Measurements from ENCODE around the gene NCMAP. TPM values are rescaled to one million over a fixed set of nuclear protein-coding genes. Genes with fewer than 3 reads are reported as not detected.

The NCMAP gene
- total RNA-seq, 1 donor from 2014 or later: 9.2 TPM

DNA sequence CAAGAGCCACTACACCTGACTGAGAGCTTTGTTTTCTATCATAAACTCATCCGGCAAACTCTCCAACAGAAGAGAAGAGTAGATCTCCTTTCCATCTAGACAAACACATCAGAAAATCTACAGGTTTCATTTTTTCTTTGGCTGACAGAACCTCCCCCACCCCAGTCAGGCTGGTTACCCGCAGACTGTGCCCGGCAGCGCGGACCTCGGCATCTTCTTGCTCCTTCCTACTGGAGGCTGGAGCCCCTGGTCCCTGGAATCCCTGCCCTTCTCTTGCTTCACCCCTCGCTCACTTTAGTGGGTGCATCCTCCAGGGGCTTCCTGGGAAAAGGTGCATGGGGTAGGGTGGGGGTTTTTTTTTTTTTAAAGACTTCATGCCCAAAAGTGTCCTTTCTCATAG, 23.0 kb downstream of the NCMAP start:
- Histone ChIP-seq H3K9me3 (no peaks in the 10 kb centered on the region), H3K36me3 (no peaks in the 10 kb centered on the region), H3K4me3 (no peak overlapping the region), H3K4me1 (no peaks in the 10 kb centered on the region), H3K27me3 (ENCODE audit: low read depth) (no peaks in the 10 kb centered on the region), H3K27ac (no peak overlapping the region)
- no peak for TF ChIP-seq CTCF (IDR thresholded peaks at IDR 0.05)
- intact Hi-C loops (cut with DNase I): no loop called here
- ATAC-seq (no peak), DNase-seq (no peak)

DNA sequence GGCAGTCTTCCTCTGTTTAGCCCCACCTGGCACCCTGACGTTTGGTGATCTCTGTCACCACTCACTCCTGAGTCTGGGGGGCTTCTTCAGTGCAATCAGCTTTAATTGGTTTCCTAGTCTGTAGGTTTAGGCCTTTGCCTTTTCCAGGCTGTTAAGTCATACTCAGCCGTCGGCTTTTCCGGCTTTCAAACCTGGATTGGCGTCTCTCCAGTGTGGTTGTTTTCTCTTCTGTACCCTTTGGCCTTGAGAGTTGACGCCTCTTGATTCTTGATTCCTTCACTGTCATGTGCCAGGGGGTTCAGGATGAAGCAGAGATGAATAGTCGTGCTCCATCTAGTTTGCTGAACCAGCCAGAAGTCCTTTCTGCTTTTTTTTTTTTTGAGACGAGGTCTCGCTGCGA, 24.9 kb downstream of the NCMAP start:
- H3K36me3 ChIP-seq: no peaks in the 10 kb centered on the region
- no peaks in the 10 kb centered on the region for H3K9me3 ChIP-seq
- no peak overlapping the region for H3K27ac ChIP-seq
- DNase-seq (no peak), ATAC-seq (no peak)
- H3K4me1 ChIP-seq: no peaks in the 10 kb centered on the region
- TF ChIP-seq CTCF (IDR thresholded peaks at IDR 0.05): no peak
- intact Hi-C loops (cut with DNase I): no loop called here
- no peak overlapping the region for H3K4me3 ChIP-seq
- H3K27me3 ChIP-seq (ENCODE audit: low read depth): no peaks in the 10 kb centered on the region

- H3K4me3 ChIP-seq: no peak overlapping the region
- H3K27ac ChIP-seq: no peak overlapping the region
- TF ChIP-seq CTCF (IDR thresholded peaks at IDR 0.05): no peak
- DNase-seq (no peak), ATAC-seq (peak; percentile 39 to 66)
- peaks cover 4% of the 10 kb centered on the region for H3K4me1 ChIP-seq
- H3K36me3 ChIP-seq: no peaks in the 10 kb centered on the region
- intact Hi-C loops (cut with DNase I): no loop called here
- no peaks in the 10 kb centered on the region for H3K27me3 ChIP-seq (ENCODE audit: low read depth)
- H3K9me3 ChIP-seq: no peaks in the 10 kb centered on the region
Measured at GRCh38 chr1:24584171-24584647, 28.3 kb downstream of the NCMAP start.

GRCh38 chr1:24586119-24586518, 30.2 kb downstream of the NCMAP start:
- Histone ChIP-seq H3K9me3 (no peaks in the 10 kb centered on the region), H3K27me3 (ENCODE audit: low read depth) (no peaks in the 10 kb centered on the region), H3K4me3 (no peak overlapping the region), H3K27ac (no peak overlapping the region), H3K4me1 (peaks cover 4% of the 10 kb centered on the region), H3K36me3 (no peaks in the 10 kb centered on the region)
- intact Hi-C loops (cut with DNase I): no loop called here
- ATAC-seq (no peak), DNase-seq (no peak)
- TF ChIP-seq CTCF (IDR thresholded peaks at IDR 0.05): no peak

GRCh38 chr1:24586970-24587820, 31.3 kb downstream of the NCMAP start:
- peak; percentile 77 to 83 for ATAC-seq
- no peaks in the 10 kb centered on the region for H3K9me3 ChIP-seq
- no peak overlapping the region for H3K27ac ChIP-seq
- peak; percentile 75 for TF ChIP-seq CTCF (IDR thresholded peaks at IDR 0.05)
- H3K4me1 ChIP-seq: peaks cover 4% of the 10 kb centered on the region
- H3K36me3 ChIP-seq: no peaks in the 10 kb centered on the region
- intact Hi-C loops (cut with DNase I): no loop called here
- H3K27me3 ChIP-seq (ENCODE audit: low read depth): peaks cover 4% of the 10 kb centered on the region
- no peak overlapping the region for H3K4me3 ChIP-seq
- no peak for DNase-seq
